Natural killer cell (primary cell): ENCODE data around the gene TM9SF3. TPM values are rescaled to one million over a fixed set of nuclear protein-coding genes. Genes with fewer than 3 reads are reported as not detected.
A peak's percentile ranks its signal among the peaks of the same experiment; 100 is the strongest.

ENCODE experiments used
- ATAC-seq, 3 donors: fragments of 150-1000 bp in 2 of 3; fragments of 200-7000 bp in 1 of 3; cut with Tn5 transposase; 1 replicate in 1 of 3; 2 replicates in 2 of 3; pipeline ENCODE4 v1.10.0; 2021; ENCODE audit warnings: mild to moderate bottlenecking in 2 of 3, moderate library complexity in 2 of 3
- DNase-seq, 2 donors: peaks; one replicate each; pipeline versions ENCODE4 v3.0.0 to v3.0.0-alpha.2; 2013 to 2021; ENCODE audit warnings: mixed read lengths in 1 of 2
- H3K27ac ChIP-seq: one replicate; pipeline ENCODE4 v1.5.1; 2013; ENCODE audit warnings: mild to moderate bottlenecking, low read length
- H3K27me3 ChIP-seq: one replicate; pipeline ENCODE4 v1.6.1; 2013; ENCODE audit warnings: low read length; ENCODE audit not compliant: control insufficient read depth, insufficient read depth
- H3K36me3 ChIP-seq: one replicate; pipeline ENCODE4 v1.6.1; 2013; ENCODE audit warnings: low read length; ENCODE audit not compliant: control insufficient read depth, insufficient read depth
- H3K4me1 ChIP-seq: one replicate; pipeline ENCODE4 v1.6.1; 2013; ENCODE audit warnings: low read length; ENCODE audit not compliant: control insufficient read depth, insufficient read depth
- H3K4me3 ChIP-seq: one replicate; pipeline ENCODE4 v1.5.1; 2013; ENCODE audit warnings: low read length
- H3K9me3 ChIP-seq: one replicate; pipeline ENCODE4 v1.6.1; 2013; ENCODE audit warnings: low read length; ENCODE audit not compliant: control insufficient read depth, insufficient read depth
- H3K27ac Mint-ChIP-seq, 2 donors: one replicate each; pipeline ENCODE4 v1.8.0; 2022; ENCODE audit warnings: mild to moderate bottlenecking in 2 of 2, mixed read lengths in 2 of 2, moderate library complexity in 1 of 2
- H3K27me3 Mint-ChIP-seq, 2 donors: one replicate each; pipeline ENCODE4 v1.8.0; 2022; ENCODE audit warnings: low read depth in 2 of 2, mixed read lengths in 2 of 2
- H3K36me3 Mint-ChIP-seq: one replicate; pipeline ENCODE4 v1.8.0; 2022; ENCODE audit warnings: mixed read lengths
- H3K4me1 Mint-ChIP-seq, 2 donors: one replicate each; pipeline ENCODE4 v1.8.0; 2022; ENCODE audit warnings: mixed read lengths in 2 of 2
- H3K4me3 Mint-ChIP-seq: one replicate; pipeline ENCODE4 v1.8.0; 2022; ENCODE audit warnings: mild to moderate bottlenecking, moderate library complexity, mixed read lengths
- H3K9me3 Mint-ChIP-seq, 2 donors: one replicate each; pipeline ENCODE4 v1.8.0; 2022; ENCODE audit warnings: mixed read lengths in 2 of 2
- WGBS: methylation state at CpG from one replicate; pipeline ENCODE4 v1.1.7; 2013; ENCODE audit warnings: missing lambda C conversion rate; ENCODE audit not compliant: insufficient coverage; 5-methylcytosine and 5-hydroxymethylcytosine counted together
- intact Hi-C: fragments of 100-400 bp; cut with micrococcal nuclease; formaldehyde crosslinking; loops from one replicate; pipeline ENCODE4 v1.14.2; 2022
- total RNA-seq, 4 donors: library from RNA; stranded (reverse); fragments of 120-200 nt in 1 of 4; gene quantifications; one replicate each; pipeline versions ENCODE4 v1.2.3 to v1.2.4, GENCODE V29; 2013 to 2022
- TF ChIP-seq, protein P1 (sequence below): fragments of 200-600 bp; IDR thresholded peaks from one replicate; pipeline ENCODE4 v1.8.0; 2022; ENCODE audit warnings: antibody characterized with exemption

Gene TM9SF3
- total RNA-seq, 3 donors from 2014 or later (not counting 1 experiment from before 2014, with no cell fraction given): 113 to 119 (median 117) TPM

DNA sequence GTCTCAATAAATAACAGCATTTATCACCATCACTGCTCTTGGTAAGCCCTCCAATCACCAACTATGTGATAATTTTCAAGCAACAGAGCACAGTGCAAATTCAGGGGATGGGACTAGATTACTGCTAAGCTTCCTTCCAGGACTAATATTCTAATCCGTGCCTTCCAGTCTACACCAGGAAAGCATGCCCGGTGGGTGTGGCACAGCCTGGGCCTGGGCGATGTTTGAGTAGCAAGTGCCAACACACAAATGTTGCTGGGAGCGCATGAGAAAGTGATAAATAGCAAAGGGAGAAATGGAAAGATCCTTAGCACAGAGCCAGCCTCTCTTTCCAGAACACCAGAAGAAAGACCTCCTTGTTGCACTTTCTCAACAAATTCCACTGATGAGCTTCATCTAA, 13.5 kb upstream of the TM9SF3 start:
- peaks cover 7% of the 10 kb centered on the region for H3K36me3 Mint-ChIP-seq
- 97% methylated on average over 4 of the region's 4 CpGs for WGBS
- intact Hi-C loops: no loop called here
- TF ChIP-seq, protein P1, sequence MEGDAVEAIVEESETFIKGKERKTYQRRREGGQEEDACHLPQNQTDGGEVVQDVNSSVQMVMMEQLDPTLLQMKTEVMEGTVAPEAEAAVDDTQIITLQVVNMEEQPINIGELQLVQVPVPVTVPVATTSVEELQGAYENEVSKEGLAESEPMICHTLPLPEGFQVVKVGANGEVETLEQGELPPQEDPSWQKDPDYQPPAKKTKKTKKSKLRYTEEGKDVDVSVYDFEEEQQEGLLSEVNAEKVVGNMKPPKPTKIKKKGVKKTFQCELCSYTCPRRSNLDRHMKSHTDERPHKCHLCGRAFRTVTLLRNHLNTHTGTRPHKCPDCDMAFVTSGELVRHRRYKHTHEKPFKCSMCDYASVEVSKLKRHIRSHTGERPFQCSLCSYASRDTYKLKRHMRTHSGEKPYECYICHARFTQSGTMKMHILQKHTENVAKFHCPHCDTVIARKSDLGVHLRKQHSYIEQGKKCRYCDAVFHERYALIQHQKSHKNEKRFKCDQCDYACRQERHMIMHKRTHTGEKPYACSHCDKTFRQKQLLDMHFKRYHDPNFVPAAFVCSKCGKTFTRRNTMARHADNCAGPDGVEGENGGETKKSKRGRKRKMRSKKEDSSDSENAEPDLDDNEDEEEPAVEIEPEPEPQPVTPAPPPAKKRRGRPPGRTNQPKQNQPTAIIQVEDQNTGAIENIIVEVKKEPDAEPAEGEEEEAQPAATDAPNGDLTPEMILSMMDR: no peak
- H3K27me3 Mint-ChIP-seq: no peaks in the 10 kb centered on the region
- H3K4me1 Mint-ChIP-seq: no peaks in the 10 kb centered on the region
- DNase-seq: no peak
- ATAC-seq: no peak
- Histone ChIP-seq H3K27ac (no peak overlapping the region), H3K4me1 (no peaks in the 10 kb centered on the region), H3K36me3 (peaks cover 81% of the 10 kb centered on the region), H3K4me3 (no peak overlapping the region), H3K9me3 (no peaks in the 10 kb centered on the region), H3K27me3 (no peaks in the 10 kb centered on the region)
- no peak overlapping the region for H3K27ac Mint-ChIP-seq
- H3K4me3 Mint-ChIP-seq: no peak overlapping the region
- no peaks in the 10 kb centered on the region for H3K9me3 Mint-ChIP-seq

DNA sequence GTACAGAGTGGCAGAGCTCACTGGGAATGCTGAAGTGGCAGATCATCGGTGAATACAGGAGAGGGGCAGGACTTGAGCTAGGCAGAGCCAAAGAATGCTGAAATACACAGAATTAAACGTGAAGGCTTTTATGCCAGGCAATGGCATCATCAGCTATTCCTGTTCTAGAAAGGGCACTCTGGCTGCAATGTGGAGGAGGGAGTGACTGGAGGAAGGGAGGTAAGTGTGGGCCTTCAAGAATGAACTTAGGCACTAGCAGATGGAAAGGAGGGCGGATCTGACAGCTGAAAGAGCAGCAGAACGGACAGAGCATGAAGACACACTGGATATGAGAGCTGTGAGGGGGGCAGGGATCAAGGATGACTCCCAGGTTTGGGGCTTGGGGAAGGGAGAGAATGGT, 12.0 kb upstream of the TM9SF3 start:
- no peak overlapping the region for H3K4me3 Mint-ChIP-seq
- 95% methylated on average over 4 of the region's 4 CpGs for WGBS

DNA sequence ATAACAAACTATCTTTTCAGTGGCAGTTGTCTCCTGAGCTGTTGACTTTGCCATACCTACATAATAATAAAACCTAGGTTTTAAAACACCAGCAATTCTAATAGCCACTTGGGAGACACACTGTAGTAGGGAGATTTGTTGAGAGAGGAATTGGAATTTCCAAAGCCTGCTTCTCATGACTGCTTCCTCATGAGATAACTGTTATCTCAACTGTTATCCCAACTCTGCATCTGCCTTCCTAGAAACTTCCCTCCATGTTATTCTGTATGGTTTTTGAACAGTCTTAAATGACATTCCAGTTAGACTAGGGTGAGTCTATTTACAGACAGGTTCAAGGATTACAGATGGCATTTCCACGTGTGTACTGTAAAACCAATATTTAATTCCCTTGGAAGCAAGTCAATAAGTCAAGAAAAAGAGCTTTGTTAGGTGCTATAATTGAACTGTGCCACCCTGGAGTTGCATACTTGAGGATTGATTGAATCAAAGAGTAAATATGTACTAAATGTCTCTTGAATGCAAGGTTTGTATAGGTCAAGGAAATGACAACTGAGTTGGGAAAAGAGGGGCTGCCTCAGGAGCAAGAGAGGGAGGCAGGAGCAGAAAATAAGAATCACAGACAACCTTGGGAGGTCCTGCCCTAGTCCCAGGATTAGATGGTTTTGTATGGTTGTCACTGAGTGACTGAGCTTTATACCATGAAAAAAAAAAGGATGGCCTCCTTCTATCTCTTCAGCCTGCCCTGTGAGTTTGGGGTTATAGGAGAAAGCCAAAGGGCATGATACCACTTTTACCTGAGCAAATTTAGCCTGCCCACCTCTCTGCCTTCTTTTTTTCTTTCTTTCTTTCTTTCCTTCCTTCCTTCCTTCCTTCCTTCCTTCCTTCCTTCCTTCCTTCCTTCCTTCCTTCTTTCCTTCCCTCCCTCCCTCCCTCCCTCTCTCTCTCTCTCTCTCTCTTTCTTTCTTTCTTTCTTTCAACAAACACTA, 9.9 kb upstream of the TM9SF3 start:
- peaks cover 7% of the 10 kb centered on the region for H3K36me3 Mint-ChIP-seq
- ATAC-seq (no peak), DNase-seq (no peak)
- intact Hi-C loops: no loop called here
- H3K27me3 Mint-ChIP-seq: no peaks in the 10 kb centered on the region
- H3K9me3 Mint-ChIP-seq: no peaks in the 10 kb centered on the region
- Histone ChIP-seq H3K4me3 (no peak overlapping the region), H3K27me3 (no peaks in the 10 kb centered on the region), H3K4me1 (no peaks in the 10 kb centered on the region), H3K9me3 (no peaks in the 10 kb centered on the region), H3K36me3 (peaks cover 73% of the 10 kb centered on the region), H3K27ac (no peak overlapping the region)
- 100% methylated on average over 1 of the region's 1 CpG for WGBS
- no peak overlapping the region for H3K4me3 Mint-ChIP-seq
- H3K4me1 Mint-ChIP-seq: peaks cover 0 to 1% of the 10 kb centered on the region in 2 donors
- TF ChIP-seq, protein P1: no peak
- H3K27ac Mint-ChIP-seq: peak overlapping the region; percentile 24 to 78

More for the DNA sequence above, 12.0 kb upstream of the TM9SF3 start:
- Mint-ChIP-seq H3K27ac (no peak overlapping the region), H3K36me3 (peaks cover 7% of the 10 kb centered on the region), H3K4me1 (no peaks in the 10 kb centered on the region), H3K9me3 (no peaks in the 10 kb centered on the region), H3K27me3 (no peaks in the 10 kb centered on the region)
- no peaks in the 10 kb centered on the region for H3K4me1 ChIP-seq
- no peaks in the 10 kb centered on the region for H3K9me3 ChIP-seq
- peaks cover 83% of the 10 kb centered on the region for H3K36me3 ChIP-seq
- intact Hi-C loops: no loop called here
- TF ChIP-seq, protein P1: no peak
- no peak overlapping the region for H3K4me3 ChIP-seq
- H3K27me3 ChIP-seq: no peaks in the 10 kb centered on the region
- no peak overlapping the region for H3K27ac ChIP-seq
- ATAC-seq (no peak), DNase-seq (no peak)
